BLaER1 treated with 17β-estradiol and CSF1 and Interleukin-3, amounts not matched to agents 10 nM and 100 nM (cell line): Measurements from ENCODE around the gene LIN37.

Source experiments
- H3K27ac ChIP-seq, 11 experiments: shearing (Covaris generic); formaldehyde crosslinking; 2 replicates each; pipeline ENCODE4 v1.8.1; 2022
- H3K27me3 ChIP-seq, 11 experiments: shearing (Covaris generic); formaldehyde crosslinking; 2 replicates each; pipeline ENCODE4 v1.8.1; 2022
- H3K36me3 ChIP-seq, 11 experiments: shearing (Covaris generic); formaldehyde crosslinking; 2 replicates each; pipeline ENCODE4 v1.8.1; 2022
- H3K4me1 ChIP-seq, 10 experiments: shearing (Covaris generic); formaldehyde crosslinking; 2 replicates each; pipeline ENCODE4 v1.8.1; 2022
- H3K4me2 ChIP-seq, 11 experiments: shearing (Covaris generic); formaldehyde crosslinking; 2 replicates each; pipeline ENCODE4 v1.8.1; 2022
- H3K4me3 ChIP-seq, 10 experiments: shearing (Covaris generic); formaldehyde crosslinking; 2 replicates each; pipeline ENCODE4 v1.8.1; 2022
- H3K9ac ChIP-seq, 11 experiments: shearing (Covaris generic); formaldehyde crosslinking; 2 replicates each; pipeline ENCODE4 v1.8.1; 2022
- H3K9me3 ChIP-seq, 11 experiments: shearing (Covaris generic); formaldehyde crosslinking; replicated peaks in 1 of 11; 2 replicates each; pipeline ENCODE4 v1.8.1; 2022
- H4K20me1 ChIP-seq, 11 experiments: shearing (Covaris generic); formaldehyde crosslinking; 2 replicates each; pipeline ENCODE4 v1.8.1; 2022
- Cebpa-rat ChIP-seq, 11 experiments: shearing (Covaris generic); IDR thresholded peaks; 2 replicates each; pipeline ENCODE4 v1.8.1; 2022

LIN37 gene

GRCh38 chr19:35788205-35788960 is 40.0 kb downstream of the LIN37 start:
- Histone ChIP-seq H3K4me1 (peaks cover 8 to 51% (median 35%) of the 10 kb centered on the region in 10 experiments), H3K9me3 (no peaks in the 10 kb centered on the region)

GRCh38 chr19:35789195-35789977 is 41.0 kb downstream of the LIN37 start:
- no peak for TF ChIP-seq Cebpa-rat (IDR thresholded peaks at IDR 0.05)
- no peak overlapping the region for H3K4me2 ChIP-seq
- H4K20me1 ChIP-seq, result peaks cover 0 to 18% (median 0%) of the 10 kb centered on the region in 11 experiments; a peak in 3 of 22 replicates
- peak overlapping the region in 5 of 11 experiments; percentile 7 to 50 (median 40); a peak in 9 of 22 replicates for H3K27ac ChIP-seq
- H3K4me1 ChIP-seq, result peaks cover 15 to 57% (median 40%) of the 10 kb centered on the region in 10 experiments
- H3K27me3 ChIP-seq, result no peaks in the 10 kb centered on the region
- peak overlapping the region in 3 of 11 experiments; percentile 13 to 27 (median 24); a peak in 2 of 22 replicates for H3K9ac ChIP-seq
- H3K36me3 ChIP-seq, result peaks cover 0 to 41% (median 27%) of the 10 kb centered on the region in 11 experiments; a peak in 18 of 22 replicates
- H3K4me3 ChIP-seq, result no peak overlapping the region
- H3K9me3 ChIP-seq, result no peaks in the 10 kb centered on the region

More at GRCh38 chr19:35788205-35788960, 40.0 kb downstream of the LIN37 start:
- H3K36me3 ChIP-seq, result peaks cover 0 to 48% (median 32%) of the 10 kb centered on the region in 11 experiments; a peak in 18 of 22 replicates
- no peaks in the 10 kb centered on the region for H3K27me3 ChIP-seq
- no peak for TF ChIP-seq Cebpa-rat (IDR thresholded peaks at IDR 0.05)
- no peak overlapping the region for H3K9ac ChIP-seq
- no peak overlapping the region for H3K4me3 ChIP-seq
- peaks cover 0 to 22% (median 0%) of the 10 kb centered on the region in 11 experiments; a peak in 4 of 22 replicates for H4K20me1 ChIP-seq
- peak overlapping the region in 3 of 11 experiments; percentile 40 to 50 (median 48); a peak in 4 of 22 replicates for H3K27ac ChIP-seq
- H3K4me2 ChIP-seq, result no peak overlapping the region

- Histone ChIP-seq H4K20me1 (peaks cover 0 to 10% (median 0%) of the 10 kb centered on the region in 11 experiments; a peak in 3 of 22 replicates), H3K4me3 (no peak overlapping the region), H3K9ac (peak overlapping the region in 5 of 11 experiments; percentile 5 to 39 (median 27); a peak in 4 of 22 replicates), H3K9me3 (no peaks in the 10 kb centered on the region), H3K4me1 (peaks cover 15 to 63% (median 45%) of the 10 kb centered on the region in 10 experiments), H3K4me2 (peak overlapping the region in 7 of 11 experiments; percentile 87 to 97 (median 95); a peak in 10 of 22 replicates), H3K27ac (peak overlapping the region in 4 of 11 experiments; percentile 32 to 50 (median 44); a peak in 9 of 22 replicates), H3K36me3 (peaks cover 0 to 34% (median 21%) of the 10 kb centered on the region in 11 experiments; a peak in 18 of 22 replicates), H3K27me3 (no peaks in the 10 kb centered on the region)
- TF ChIP-seq Cebpa-rat (IDR thresholded peaks at IDR 0.05), result no peak
These were observed 41.9 kb downstream of the LIN37 start for GRCh38 chr19:35789978-35790944.

- Histone ChIP-seq H3K9me3 (no peaks in the 10 kb centered on the region), H3K36me3 (peaks cover 0 to 25% (median 11%) of the 10 kb centered on the region in 11 experiments; a peak in 16 of 22 replicates), H3K27ac (peak overlapping the region in 3 of 11 experiments; percentile 40 to 50 (median 47); a peak in 4 of 22 replicates), H3K9ac (peak overlapping the region in 3 of 11 experiments; percentile 28 to 39 (median 29); a peak in 3 of 22 replicates), H4K20me1 (peaks cover 0 to 7% (median 0%) of the 10 kb centered on the region in 11 experiments; a peak in 3 of 22 replicates), H3K4me2 (peak overlapping the region in 8 of 11 experiments; percentile 87 to 97 (median 95); a peak in 14 of 22 replicates), H3K27me3 (no peaks in the 10 kb centered on the region), H3K4me1 (peaks cover 15 to 66% (median 49%) of the 10 kb centered on the region in 10 experiments), H3K4me3 (no peak overlapping the region)
- no peak for TF ChIP-seq Cebpa-rat (IDR thresholded peaks at IDR 0.05)
These were observed 42.8 kb downstream of the LIN37 start for GRCh38 chr19:35790981-35791813.

GRCh38 chr19:35791814-35792279 is 43.5 kb downstream of the LIN37 start:
- peaks cover 15 to 72% (median 55%) of the 10 kb centered on the region in 10 experiments for H3K4me1 ChIP-seq
- H3K4me3 ChIP-seq, result no peak overlapping the region
- H3K36me3 ChIP-seq, result peaks cover 0 to 18% (median 8%) of the 10 kb centered on the region in 11 experiments; a peak in 12 of 22 replicates
- 0 out of 22 replicates have a peak overlapping the region, but pooled peaks of 1 of the 11 experiments have one; percentile 28 for H3K9ac ChIP-seq
- peaks cover 0 to 5% (median 3%) of the 10 kb centered on the region in 11 experiments; a peak in 8 of 22 replicates for H3K27me3 ChIP-seq
- H4K20me1 ChIP-seq, result peaks cover 0 to 7% (median 0%) of the 10 kb centered on the region in 11 experiments; a peak in 3 of 22 replicates
- H3K4me2 ChIP-seq, result peak overlapping the region in 9 of 11 experiments; percentile 79 to 97 (median 95); a peak in 17 of 22 replicates
- H3K27ac ChIP-seq, result peak overlapping the region in 3 of 11 experiments; percentile 4 to 47 (median 38); a peak in 1 of 22 replicates
- no peak for TF ChIP-seq Cebpa-rat (IDR thresholded peaks at IDR 0.05)
- no peaks in the 10 kb centered on the region for H3K9me3 ChIP-seq

GRCh38 chr19:35792312-35792711 is 43.9 kb downstream of the LIN37 start:
- Histone ChIP-seq H3K27ac (peak overlapping the region in 5 of 11 experiments; percentile 73 to 79 (median 75); a peak in 8 of 22 replicates), H3K4me3 (no peak overlapping the region), H4K20me1 (peaks cover 0 to 7% (median 0%) of the 10 kb centered on the region in 11 experiments; a peak in 3 of 22 replicates), H3K4me1 (peaks cover 15 to 76% (median 60%) of the 10 kb centered on the region in 10 experiments), H3K9me3 (no peaks in the 10 kb centered on the region), H3K4me2 (peak overlapping the region in 10 of 11 experiments; percentile 73 to 97 (median 94); a peak in 20 of 22 replicates), H3K36me3 (peaks cover 0 to 14% (median 4%) of the 10 kb centered on the region in 11 experiments; a peak in 12 of 22 replicates), H3K27me3 (peaks cover 0 to 10% (median 6%) of the 10 kb centered on the region in 11 experiments; a peak in 9 of 22 replicates), H3K9ac (peak overlapping the region in 2 of 11 experiments; percentile 42 to 52; a peak in 1 of 22 replicates)
- no peak for TF ChIP-seq Cebpa-rat (IDR thresholded peaks at IDR 0.05)
